ENCODE results near the gene TRO. TPM values are rescaled to one million over a fixed set of nuclear protein-coding genes. Genes with fewer than 3 reads are reported as not detected.

Gene TRO
- total RNA-seq, 2 donors from 2014 or later, result 24.1 to 28.0 TPM

DNA sequence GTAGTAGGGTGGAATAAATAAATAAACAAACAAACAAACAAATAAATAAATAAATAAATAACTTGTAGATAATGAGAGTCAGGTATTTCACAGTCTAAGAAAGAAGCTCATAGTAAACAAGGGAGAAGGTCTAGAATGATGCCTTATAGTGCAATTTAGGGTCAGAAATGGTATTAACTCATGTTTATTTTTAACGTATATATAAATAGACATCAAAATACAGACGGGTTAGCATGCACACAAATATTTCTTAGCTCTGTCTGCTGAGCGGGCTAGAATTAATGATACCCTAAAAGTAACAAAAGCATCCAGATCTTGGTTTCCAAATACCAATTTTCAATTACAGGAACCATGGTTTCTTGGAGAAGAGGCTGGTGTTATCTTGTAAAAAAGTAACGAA, 56.8 kb downstream of the TRO start:
- intact Hi-C loops (cut with DNase I), result no loop called here
- DNase-seq, result no peak
- no peaks in the 10 kb centered on the region for H3K27me3 ChIP-seq
- H3K36me3 ChIP-seq (replicated peaks in 1 of 2; ENCODE audit: insufficient read depth in 1 of 2, low read depth in 2 of 2), result no peaks in the 10 kb centered on the region
- TF ChIP-seq, protein P1, sequence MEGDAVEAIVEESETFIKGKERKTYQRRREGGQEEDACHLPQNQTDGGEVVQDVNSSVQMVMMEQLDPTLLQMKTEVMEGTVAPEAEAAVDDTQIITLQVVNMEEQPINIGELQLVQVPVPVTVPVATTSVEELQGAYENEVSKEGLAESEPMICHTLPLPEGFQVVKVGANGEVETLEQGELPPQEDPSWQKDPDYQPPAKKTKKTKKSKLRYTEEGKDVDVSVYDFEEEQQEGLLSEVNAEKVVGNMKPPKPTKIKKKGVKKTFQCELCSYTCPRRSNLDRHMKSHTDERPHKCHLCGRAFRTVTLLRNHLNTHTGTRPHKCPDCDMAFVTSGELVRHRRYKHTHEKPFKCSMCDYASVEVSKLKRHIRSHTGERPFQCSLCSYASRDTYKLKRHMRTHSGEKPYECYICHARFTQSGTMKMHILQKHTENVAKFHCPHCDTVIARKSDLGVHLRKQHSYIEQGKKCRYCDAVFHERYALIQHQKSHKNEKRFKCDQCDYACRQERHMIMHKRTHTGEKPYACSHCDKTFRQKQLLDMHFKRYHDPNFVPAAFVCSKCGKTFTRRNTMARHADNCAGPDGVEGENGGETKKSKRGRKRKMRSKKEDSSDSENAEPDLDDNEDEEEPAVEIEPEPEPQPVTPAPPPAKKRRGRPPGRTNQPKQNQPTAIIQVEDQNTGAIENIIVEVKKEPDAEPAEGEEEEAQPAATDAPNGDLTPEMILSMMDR (IDR thresholded peaks at IDR 0.05), result no peak
- no peak for TF ChIP-seq POLR2A (IDR thresholded peaks at IDR 0.05)
- no peak for ATAC-seq
- no peak overlapping the region for H3K27ac ChIP-seq
- 68 to 76% methylated on average over 4 of the region's 4 CpGs for WGBS, 2 donors
- H3K9me3 ChIP-seq, result no peaks in the 10 kb centered on the region
- no peak overlapping the region for H3K4me3 ChIP-seq
- no peaks in the 10 kb centered on the region for H3K4me1 ChIP-seq

DNA sequence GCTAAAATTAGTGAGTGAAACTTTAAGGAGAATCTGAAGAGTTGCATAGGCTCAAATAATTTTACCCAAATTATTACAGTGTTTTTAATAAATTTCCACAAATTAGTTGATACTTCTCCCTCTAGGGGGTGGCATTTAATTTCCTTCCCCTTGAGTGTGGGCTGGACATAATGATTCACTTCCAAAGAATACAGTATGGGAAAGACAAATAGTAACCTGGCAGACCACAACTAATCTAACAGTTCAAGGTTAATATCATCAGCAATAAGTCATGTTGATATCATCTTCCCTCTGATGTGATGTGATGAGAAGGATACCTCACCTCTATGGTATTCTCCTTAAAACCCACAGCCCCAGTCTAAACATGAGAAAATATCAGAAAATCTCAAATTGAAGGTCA, 57.8 kb downstream of the TRO start:
- Histone ChIP-seq H3K36me3 (replicated peaks in 1 of 2; ENCODE audit: insufficient read depth in 1 of 2, low read depth in 2 of 2) (no peaks in the 10 kb centered on the region), H3K9me3 (no peaks in the 10 kb centered on the region), H3K27me3 (no peaks in the 10 kb centered on the region), H3K4me1 (no peaks in the 10 kb centered on the region), H3K27ac (no peak overlapping the region), H3K4me3 (no peak overlapping the region)
- intact Hi-C loops (cut with DNase I), result no loop called here
- no peak for ATAC-seq
- no peak for TF ChIP-seq POLR2A (IDR thresholded peaks at IDR 0.05)
- TF ChIP-seq, protein P1 (IDR thresholded peaks at IDR 0.05), result no peak
- DNase-seq, result no peak

DNA sequence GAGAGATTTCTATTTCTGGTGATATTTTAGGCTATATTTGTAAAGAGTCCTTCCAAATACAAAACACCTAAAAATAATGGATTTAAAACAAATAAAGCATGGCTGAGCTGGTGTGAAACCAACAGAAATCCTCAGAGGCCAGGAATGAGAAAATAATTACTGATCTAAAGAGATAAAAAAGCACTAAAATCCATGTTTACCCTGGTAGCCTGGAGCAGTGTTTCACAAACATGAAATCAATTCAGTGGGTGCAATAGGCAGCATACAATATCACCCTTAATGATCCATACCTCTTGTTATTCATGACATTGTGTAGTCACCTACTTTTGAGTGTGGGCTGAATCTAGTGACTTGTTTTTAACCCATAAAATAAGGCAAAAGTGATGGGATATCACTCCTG, 58.8 kb downstream of the TRO start:
- no peak for TF ChIP-seq POLR2A (IDR thresholded peaks at IDR 0.05)
- TF ChIP-seq, protein P1 (IDR thresholded peaks at IDR 0.05), result no peak
- no peaks in the 10 kb centered on the region for H3K27me3 ChIP-seq
- H3K4me1 ChIP-seq, result no peaks in the 10 kb centered on the region
- no peak for DNase-seq
- intact Hi-C loops (cut with DNase I), result no loop called here
- ATAC-seq, result no peak
- no peak overlapping the region for H3K4me3 ChIP-seq
- H3K27ac ChIP-seq, result no peak overlapping the region
- no peaks in the 10 kb centered on the region for H3K36me3 ChIP-seq (replicated peaks in 1 of 2; ENCODE audit: insufficient read depth in 1 of 2, low read depth in 2 of 2)
- H3K9me3 ChIP-seq, result no peaks in the 10 kb centered on the region

DNA sequence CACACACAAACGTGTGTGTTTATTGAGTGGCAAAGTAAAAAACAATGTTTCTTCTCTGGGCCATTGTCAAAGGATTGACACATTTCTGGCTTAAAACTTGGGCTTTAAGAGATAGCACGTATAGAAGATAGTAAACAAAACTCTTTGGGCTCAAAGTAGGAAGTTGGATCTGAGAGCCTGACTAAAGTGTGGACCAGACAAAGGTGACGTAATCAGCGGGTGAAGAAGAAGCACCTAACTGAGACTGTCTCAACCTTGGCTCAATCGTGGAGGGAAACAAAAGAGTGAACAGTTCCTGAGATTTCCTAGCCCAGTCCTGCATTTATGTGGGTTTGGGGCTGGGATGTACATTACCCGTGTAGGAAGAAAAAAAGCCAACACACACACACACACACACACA, 59.7 kb downstream of the TRO start:
- no peak for TF ChIP-seq POLR2A (IDR thresholded peaks at IDR 0.05)
- TF ChIP-seq, protein P1 (IDR thresholded peaks at IDR 0.05), result no peak
- Histone ChIP-seq H3K4me1 (no peaks in the 10 kb centered on the region), H3K4me3 (no peak overlapping the region), H3K27me3 (no peaks in the 10 kb centered on the region), H3K27ac (no peak overlapping the region), H3K36me3 (replicated peaks in 1 of 2; ENCODE audit: insufficient read depth in 1 of 2, low read depth in 2 of 2) (no peaks in the 10 kb centered on the region), H3K9me3 (no peaks in the 10 kb centered on the region)
- no peak for ATAC-seq
- 48 to 63% methylated on average over 5 to 6 of the region's 6 CpGs for WGBS, 2 donors
- intact Hi-C loops (cut with DNase I), result no loop called here
- DNase-seq, result no peak

Small RNA genes lying within 50 kb of the gene (small RNA-seq; reads per million reads assigned to genes)
- not detected for gene RF00614

Other genes starting within 250 kb of the TRO start
- not detected for gene ITIH6, start 122.6 kb upstream of the TRO start, total RNA-seq
- 10 to 100 TPM; 53.1 to 66.4 TPM for gene MAGED2, start 113.1 kb upstream of the TRO start, total RNA-seq
- gene PFKFB1, start 73.4 kb downstream of the TRO start, total RNA-seq, result 1 to 10 TPM; 1.0 to 2.3 TPM
- 1 to 10 TPM; 4.3 to 5.2 TPM for gene APEX2, start 79.5 kb downstream of the TRO start, total RNA-seq
- gene ALAS2, start 110.2 kb downstream of the TRO start, total RNA-seq, result not detected
- gene PAGE2B, start 154.2 kb downstream of the TRO start, total RNA-seq, result not detected
- gene PAGE2, start 168.2 kb downstream of the TRO start, total RNA-seq, result not detected